Stimulated activated CD8-positive, alpha-beta memory T cell treated with anti-CD3 and anti-CD28 coated beads, Interleukin-15, amount 100 ng/mL, for 48 hours (primary cell): ENCODE data around the gene CEP70.
"Not testable (repeated sequence)": the region's sequence is repeated elsewhere in the genome, so short reads cannot be mapped to it uniquely, and the experiment has no call there.

Experiments
- DNase-seq, 2 donors: peaks; one replicate each; pipeline ENCODE4 v3.0.0-alpha.2; 2020; ENCODE audit warnings: low read depth in 2 of 2

CEP70 gene, protein sequence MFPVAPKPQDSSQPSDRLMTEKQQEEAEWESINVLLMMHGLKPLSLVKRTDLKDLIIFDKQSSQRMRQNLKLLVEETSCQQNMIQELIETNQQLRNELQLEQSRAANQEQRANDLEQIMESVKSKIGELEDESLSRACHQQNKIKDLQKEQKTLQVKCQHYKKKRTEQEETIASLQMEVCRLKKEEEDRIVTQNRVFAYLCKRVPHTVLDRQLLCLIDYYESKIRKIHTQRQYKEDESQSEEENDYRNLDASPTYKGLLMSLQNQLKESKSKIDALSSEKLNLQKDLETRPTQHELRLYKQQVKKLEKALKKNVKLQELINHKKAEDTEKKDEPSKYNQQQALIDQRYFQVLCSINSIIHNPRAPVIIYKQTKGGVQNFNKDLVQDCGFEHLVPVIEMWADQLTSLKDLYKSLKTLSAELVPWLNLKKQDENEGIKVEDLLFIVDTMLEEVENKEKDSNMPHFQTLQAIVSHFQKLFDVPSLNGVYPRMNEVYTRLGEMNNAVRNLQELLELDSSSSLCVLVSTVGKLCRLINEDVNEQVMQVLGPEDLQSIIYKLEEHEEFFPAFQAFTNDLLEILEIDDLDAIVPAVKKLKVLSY

DNA sequence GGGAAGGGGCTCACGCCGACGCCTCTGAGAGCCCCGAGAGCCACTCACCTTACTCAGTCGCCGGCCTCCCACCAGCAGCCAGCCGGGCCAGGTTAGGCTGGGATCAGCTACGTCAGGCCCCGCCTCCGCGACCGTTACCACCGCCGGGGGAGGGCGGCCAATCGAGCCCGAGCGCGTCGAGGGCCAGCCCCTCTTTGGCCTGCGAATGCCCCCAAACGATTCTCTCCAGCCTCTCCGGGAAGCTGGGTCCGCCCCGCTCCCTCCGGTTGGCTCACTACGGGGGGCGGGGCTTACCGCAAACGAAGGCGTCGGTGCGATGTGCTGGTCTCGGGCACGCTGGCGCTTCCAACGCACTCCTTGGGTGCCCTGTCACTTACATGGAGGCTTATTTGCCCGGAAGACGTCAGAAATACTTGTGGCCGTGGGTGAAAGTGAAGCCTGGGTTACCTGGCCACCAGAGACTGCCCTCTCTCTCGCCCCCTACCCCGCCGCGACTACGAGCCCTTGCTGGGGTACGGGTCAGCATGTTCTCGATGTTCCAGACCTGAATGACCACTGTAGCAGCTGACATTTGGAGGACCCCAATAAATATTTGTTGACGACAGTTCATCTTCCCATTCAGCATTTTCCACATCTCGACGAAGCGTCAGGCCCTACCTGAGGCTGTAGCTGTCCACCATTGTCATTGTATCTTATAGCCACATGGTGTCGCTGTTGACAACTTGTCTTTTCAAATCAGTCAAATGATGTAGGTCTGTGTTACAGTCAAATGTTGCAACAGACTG is at the start of gene CEP70:
Gene CEP70 (minus strand): TSS at position 111 of the 785 bp plus-strand sequence. CDS start 21,333 bp downstream, outside the sequence.
- peak; percentile 83 to 89 for DNase-seq

DNA sequence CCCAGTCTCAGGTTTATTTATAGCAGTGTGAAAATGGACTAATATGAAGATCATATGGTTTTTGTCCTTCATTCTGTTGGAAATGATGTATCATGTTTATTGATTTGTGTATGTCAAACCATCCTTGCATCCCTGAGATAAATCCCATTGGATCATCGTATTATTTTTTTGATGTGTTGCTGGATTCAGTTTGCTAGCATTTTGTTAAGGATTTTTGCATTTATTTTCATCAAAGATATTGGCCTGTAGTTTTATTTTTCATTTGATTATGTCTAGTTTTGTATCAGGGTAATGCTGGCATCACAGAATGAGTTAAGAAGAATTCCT is 48.8 kb upstream of the CEP70 start:
- no peak for DNase-seq

DNA sequence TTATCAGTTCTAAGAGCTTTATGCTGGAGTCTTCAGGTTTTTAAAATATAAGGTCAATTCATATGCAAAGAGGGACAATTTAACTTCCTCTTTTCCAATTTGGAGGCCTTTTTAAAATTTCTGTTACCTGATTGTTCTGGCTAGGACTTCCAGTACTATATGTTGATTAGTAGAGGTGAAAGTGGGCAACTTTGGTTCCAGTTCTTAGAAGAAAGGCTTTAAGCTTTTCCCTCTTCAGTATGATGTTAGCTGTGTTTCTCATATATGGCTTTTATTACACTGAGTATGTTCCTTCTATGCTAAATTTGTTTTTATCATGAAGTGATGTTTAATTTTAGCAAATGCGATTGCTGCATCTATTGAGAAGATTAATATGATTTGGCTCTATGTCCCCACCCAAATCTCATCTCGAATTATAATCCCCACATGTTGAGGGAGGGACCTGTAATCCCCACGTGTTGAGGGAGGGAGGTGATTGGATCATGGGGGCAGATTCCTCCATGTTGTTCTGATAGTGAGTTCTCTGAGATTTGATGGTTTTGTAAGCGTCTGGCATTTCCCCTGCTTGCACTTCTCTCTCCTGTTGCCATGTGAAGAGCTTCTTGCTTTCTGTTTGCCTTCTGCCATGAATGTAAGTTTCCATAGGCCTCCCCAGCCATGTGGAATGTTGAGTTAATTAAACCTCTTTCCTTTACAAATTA is 48.3 kb upstream of the CEP70 start:
- no peak for DNase-seq

DNA sequence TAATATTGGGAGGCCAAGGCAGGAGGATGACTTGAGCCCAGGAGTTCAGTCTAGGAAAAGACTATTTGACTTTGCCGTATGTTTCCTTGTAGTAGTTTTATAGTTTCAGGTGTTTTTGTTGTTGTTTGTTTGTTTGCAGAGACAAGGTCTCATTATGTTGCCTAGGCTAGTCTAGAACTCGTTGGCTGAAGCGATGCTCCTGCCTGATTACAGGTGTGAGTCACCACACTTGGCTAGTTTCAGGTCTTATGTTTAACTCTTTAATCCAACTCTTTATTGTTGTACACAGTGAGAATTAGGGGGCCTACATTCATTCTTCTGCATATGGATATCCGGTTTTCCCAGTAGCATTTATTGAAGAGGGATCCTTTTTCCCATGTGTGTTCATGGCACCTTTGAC is 46.5 kb upstream of the CEP70 start:
- DNase-seq, result no peak

DNA sequence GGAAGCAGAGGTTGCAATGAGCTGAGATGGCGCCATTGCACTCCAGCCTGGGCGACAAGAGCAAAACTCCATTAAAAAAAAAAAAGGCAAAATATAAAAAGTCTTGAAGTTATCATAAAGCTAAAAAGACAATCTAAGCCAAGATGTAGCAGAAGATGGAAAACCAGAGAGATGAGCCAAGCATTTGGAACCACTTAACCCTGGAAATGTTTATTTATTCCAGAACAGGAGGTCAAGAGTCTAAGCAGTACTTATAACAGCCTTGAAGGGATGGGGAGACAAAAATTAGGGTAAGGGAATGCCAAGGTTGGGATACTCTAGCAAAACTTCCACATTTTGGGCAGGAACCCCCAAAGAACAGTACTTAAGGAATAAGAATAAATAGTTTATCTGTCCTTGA is 44.6 kb upstream of the CEP70 start:
- no peak for DNase-seq

DNA sequence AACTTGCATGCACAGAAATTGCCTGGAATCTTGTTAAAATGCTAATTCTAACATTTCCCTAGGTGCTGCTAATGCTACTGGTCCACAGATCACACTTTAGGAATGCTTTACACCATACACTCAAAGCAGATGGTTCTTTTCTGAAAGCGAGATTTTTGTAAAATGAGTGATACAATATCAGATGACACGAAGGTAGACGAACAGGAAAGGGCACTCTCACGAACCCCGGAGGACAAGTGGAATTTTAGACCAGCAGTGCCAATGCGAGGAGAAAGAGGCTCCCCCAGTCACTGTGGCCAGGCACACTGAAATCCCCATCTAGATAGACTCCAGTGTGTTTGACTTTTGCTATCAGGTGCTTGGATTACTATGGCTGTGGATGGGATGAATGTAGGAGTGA is 35.5 kb upstream of the CEP70 start:
- no peak for DNase-seq

DNA sequence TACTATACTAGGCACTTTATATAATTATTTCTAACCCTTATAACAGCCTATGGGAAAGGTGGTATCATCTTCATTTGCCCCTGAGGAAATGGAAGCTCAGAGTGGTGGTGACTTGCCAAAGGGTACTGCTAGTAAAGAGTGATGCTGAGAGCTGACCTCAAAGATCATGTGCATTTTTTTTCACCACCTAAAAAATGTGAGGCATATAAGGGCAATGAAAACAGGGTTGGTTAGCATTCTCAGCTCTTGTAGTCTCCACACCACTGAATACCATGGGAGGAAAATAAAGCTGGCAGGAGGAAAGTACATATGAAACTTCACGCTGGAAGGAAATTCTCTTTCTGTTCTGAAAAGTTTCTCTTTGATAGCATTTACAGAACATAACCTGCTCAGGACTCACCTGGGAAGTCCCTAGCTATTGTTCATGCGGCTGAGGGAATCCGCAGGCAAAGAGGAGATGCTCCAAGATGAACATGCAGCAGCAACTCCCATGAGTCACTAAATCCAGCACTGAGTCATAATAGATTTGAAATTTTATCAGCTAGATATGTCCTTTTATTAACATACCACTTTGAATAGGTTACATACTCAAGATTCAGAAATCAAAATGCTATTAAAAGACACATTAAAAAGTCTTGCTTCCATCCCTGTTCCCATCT is 31.8 kb upstream of the CEP70 start:
- no peak for DNase-seq

DNA sequence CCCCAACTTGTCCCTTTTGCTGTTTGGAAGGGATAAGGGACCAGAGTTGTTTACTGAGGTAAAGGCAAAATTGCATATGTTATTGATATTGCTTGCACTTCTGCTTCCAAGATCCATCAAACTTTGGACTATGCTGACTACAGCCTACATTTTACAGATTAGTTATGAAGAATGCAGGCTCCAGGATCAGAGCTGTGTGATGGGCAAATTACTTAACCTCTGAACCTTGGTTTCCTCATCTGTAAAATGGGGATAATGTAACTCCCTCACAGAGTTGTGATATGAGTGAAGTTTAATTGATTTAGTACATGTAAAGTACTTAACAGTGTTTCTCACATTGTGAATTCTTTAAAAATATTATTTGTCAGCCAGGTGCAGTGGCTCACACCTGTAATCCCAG is 30.5 kb upstream of the CEP70 start:
- no peak for DNase-seq

DNA sequence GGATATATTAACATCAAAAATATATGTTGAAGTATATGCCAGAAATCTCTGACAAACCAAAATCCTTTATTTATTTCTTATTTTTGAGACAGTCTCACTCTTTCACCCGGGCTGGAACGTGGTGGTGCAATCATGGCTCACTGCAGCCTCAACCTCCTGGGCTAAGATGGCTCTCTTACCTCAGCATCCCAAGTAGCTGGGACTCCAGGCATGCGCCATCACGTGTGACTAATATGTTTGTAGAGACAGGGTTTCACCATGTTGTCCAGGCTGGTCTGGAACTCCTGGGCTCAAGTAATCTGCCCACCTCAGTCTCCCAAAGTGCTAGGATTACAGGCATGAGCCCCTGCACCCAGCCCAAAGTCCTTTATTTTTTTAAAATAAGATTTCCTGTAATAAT is 26.4 kb upstream of the CEP70 start:
- no peak for DNase-seq

DNA sequence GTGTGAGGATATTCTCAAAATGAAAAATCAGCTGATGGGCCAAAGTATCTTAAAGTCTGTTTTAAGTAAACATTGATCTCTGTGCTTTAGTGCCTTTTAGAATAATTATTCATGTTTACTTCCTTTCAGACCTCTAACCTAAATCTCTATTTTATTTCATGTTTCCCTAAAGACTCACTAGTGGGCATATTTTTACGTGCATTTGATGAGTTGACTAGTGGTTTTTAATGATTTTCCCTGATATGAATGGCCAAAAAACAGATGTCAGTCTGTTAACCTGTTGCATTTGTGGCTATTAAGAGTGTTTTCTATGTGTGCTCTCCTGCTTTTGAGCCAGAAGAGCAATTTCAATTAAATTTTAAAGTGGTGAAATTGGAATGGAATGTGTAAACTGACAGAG is 21.4 kb upstream of the CEP70 start:
- DNase-seq, result no peak

DNA sequence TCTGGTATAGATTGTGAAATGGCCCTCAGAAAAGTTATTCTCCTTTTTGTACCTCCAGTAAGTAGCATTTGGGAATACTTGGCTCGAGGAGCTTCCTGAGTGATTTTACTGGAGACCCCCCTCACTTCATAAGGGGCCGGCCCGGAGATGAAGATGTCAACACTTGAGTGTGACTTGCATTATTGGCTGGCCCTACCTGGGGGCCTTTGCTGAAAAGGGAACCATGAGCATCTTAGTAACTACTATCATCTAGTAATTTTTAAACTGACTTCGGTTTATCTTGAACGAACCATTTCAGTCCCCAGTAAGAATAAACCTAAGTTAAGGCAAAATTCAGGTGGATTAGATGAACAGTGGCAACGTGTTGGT is 15.8 kb upstream of the CEP70 start:
- no peak for DNase-seq

DNA sequence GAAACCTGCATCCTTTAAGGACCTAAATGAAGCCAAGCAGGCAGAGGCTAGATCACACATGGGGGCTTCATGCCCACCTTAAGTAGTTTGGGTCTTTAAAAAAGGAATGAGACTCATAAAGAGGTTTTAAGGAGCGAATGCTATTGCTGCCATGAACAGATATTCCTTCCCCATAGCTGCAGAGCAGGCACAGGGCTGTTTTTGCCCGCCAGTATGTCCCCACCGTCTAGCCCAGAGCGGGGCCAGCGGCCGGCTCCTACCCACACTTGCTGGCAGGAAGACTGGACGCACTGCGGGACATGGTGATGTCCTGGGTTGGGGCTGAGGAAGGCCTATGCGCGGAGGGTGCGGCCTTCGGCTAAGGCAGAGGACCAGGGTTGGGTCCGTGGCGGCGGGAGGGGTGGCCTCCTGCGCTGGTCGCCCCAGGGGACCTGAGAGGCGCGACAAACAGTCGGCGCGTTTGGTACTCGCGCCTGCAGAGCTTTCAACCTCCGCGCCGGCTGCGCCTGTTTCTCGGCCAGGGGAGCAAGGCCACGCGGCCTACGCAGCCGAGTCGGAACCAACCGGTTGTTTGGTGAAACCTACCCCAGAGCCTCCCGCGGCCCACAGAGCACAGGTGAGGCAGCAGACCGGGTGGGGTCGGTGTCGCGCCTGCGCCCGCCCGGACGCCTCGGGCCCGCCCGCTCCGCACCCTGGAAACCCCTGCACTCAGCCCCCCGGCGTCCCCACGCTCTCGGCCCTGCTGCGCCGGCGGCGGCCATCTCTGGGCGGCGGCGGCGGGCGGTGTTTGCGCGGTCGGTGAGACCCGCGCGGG is 14.5 kb upstream of the CEP70 start, which contains the start of gene FAIM:
Gene FAIM (plus strand): TSS at position 450 of the 814 bp plus-strand sequence. CDS start 10,956 bp downstream, outside the sequence.
- peak; percentile 41 to 47 for DNase-seq

DNA sequence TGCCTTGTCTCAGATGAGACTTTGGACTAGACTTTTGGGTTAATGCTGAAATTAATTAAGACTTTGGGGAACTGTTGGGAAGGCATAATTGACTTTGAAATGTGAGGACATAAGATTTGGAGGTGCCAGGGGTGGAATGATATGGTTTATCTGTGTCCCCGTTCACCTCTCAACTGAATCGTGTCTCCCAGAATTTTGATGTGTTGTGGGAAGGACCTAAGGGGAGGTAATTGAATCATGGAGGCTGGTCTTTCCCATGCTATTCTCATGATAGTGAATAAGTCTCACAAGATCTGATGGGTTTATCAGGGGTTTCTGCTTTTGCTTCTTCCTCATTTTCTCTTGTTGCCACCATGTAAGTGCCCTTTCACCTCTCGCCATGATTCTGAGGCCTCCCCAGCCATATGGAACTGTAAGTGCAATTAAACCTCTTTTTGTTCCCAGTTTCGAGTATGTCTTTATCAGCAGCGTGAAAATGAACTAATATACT is 10.1 kb upstream of the CEP70 start:
- DNase-seq, result not testable (repeated sequence)

DNA sequence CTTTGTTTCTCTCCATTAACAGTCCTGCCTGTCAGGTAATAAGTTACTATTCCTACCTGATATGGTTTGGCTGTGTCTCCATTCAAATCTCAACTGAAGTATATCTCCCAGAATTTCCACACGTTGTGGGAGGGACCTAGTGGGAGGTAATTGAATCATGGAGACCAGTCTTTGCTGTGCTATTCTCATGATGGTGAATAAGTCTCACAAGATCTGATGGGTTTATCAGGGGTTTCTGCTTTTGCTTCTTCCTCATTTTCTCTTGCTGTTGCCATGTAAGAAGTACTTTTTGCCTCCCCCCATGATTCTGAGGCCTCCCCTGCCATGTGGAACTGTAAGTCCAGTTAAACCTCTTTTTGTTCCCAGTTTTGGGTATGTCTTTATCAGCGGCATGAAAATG is 7.6 kb upstream of the CEP70 start:
- DNase-seq, result not testable (repeated sequence)

DNA sequence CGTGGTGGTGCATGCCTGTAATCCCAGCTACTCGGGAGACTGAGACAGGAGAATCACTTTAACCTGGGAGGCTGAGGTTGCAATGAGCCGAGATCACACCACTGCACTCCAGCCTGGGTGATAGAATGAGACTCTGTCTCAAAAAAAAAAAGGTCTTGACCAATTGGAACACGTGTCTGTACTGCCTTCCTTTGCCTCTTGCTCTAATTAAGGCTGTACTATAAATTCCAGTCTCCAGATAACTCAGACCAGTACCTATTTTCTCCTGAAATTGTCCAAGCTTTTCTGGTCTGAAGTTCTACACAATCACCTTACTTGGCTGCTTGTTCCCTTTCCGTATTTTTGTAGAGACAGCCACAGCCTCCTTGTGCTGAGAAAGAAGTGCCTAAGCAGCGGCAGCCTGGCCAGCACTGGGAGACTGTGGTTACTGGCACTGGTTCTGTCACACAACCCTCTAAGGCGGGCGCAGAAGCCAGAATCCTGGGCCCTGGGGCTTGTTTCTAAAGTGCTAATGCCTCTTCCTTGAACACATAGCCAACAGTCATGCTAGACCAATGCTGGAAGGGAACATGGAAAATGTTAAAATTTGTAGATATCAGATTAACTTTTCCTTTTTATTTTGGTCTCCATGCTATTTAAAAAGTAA is 6.2 kb upstream of the CEP70 start:
- no peak for DNase-seq

DNA sequence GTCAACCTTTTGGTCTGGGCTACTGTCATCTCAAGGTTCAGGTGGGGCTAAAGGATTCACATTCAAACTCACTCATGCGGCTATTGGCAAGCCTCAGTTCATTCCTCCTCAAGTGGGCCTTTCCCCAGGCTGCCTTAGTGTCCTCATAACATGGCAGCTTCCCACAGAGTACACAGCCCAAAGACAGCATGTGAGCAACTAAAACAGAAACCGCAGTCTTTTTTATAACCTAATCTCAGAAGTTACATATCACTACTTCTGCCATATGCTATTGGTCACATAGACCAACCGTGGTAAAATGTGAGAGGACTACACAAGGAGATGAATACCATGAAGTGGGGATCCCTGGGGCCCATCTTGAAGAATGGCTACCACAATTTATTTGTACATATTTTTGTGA is 4.5 kb upstream of the CEP70 start:
- DNase-seq, result no peak

DNA sequence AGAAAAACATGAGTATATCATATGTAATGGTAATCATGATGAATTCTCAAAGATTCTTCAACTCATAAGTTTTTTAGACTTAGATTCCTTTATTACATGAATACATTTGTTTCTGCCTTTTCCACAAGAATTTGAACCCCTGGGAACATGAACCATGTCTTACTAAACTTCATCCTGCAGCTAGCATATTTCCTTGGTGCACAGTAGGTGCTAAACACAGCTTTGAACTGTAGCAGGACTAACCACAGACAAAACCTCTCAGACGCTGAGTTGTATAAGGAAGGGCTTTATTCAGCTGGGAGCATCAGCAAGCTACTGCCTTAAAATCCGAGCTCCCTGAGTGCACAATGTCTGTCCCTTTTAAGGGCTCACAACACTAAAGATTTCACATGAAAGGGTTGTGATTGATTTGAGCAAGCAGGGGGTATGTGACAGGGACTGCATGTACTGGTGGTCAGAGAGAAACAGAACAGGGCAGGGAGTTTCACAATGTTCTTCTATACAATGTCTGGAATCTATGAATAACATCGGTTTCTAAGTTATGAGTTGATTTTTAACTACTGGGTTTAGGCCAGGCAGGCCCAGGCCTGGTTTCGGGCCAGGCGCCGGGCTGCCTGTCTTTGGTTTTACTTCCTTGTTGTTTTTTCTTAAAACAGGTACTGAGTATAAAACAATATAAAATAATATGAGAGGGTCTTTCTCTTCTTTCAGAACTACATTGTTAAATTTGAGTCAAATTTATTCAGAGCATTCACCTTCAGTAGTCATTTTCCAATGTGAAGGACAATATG is 3.3 kb upstream of the CEP70 start:
- not testable (repeated sequence) for DNase-seq

DNA sequence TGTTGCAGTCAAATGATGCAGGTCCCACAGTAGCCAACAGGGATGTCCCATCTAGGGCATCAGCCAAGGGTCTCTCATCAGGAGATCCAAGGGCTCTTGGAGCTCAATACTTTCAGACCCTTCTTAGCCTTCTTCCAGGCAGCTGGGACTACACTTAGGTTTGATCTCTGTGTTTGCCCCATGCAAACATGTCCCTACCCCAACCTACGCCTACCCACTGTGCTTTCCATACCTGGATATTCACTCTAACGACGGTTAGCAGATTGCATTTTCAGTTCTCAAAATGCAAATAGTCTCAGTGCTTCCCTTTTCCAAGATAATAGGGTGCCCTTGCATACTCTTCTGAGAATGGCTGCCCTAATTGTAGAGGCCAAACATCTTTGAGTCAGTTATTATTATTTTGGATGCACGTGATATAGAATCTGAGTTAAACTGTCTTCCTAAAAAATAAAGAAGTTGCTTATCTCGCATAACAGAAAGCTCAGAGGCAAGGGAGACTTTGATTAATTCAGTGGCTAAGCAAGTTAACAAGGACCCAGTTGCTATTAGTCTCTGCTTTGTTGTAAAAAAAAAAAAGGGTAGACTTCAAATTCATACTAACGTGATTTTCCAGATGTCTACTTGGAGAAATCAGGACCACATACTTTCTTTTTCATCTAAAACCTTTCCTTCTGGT is 1.0 kb upstream of the CEP70 start:
- no peak for DNase-seq
